Caco-2 (cell line): Measurements from ENCODE around the gene GABRB3. TPM values are rescaled to one million over a fixed set of nuclear protein-coding genes. Genes with fewer than 3 reads are reported as not detected.

Source experiments
- BruUV-seq: library from RNA; stranded (reverse); fragments of 400-500 nt; replicated peaks from 2 replicates; lab custom pipeline; 2021; lab: Mats Ljungman, UMichigan
- CTCF ChIA-PET: fragments of 300-600 bp; sonication (Branson Sonifier 250); formaldehyde crosslinking; loops from one replicate; lab custom pipeline; 2022; ENCODE audit warnings: antibody characterized with exemption; lab: Charles Lee
- POLR2A ChIA-PET: fragments of 300-600 bp; sonication (Branson Sonifier 250); formaldehyde crosslinking; loops from one replicate; lab custom pipeline; 2022; ENCODE audit warnings: antibody characterized with exemption; lab: Charles Lee
- DNase-seq, 2 experiments: peaks; one replicate each; pipeline versions ENCODE4 v3.0.0 to v3.0.0-alpha.2; 2020 to 2022
- H3K27me3 ChIP-seq: replicated peaks from 2 replicates; pipeline ENCODE4 v1.6.0; 2011; ENCODE audit warnings: low read length; ENCODE audit not compliant: control insufficient read depth, insufficient read depth
- H3K36me3 ChIP-seq: 2 replicates; pipeline ENCODE4 v1.5.1; 2011; ENCODE audit warnings: low read length; ENCODE audit not compliant: control insufficient read depth, insufficient read depth
- H3K4me1 ChIP-seq: fragments of 250-450 bp; sonication (Bioruptor Pico); 2 replicates; pipeline ENCODE4 v1.5.1; 2020; ENCODE audit warnings: mild to moderate bottlenecking
- H3K4me3 ChIP-seq: 2 replicates; pipeline ENCODE4 v1.5.1; 2011; ENCODE audit warnings: low read depth, mild to moderate bottlenecking, control low read depth, low read length
- H3K9me3 ChIP-seq: fragments of 250-450 bp; sonication (Bioruptor Pico); 2 replicates; pipeline ENCODE4 v1.5.1; 2020; ENCODE audit warnings: mild to moderate bottlenecking, moderate library complexity
- H3K27ac Mint-ChIP-seq: one replicate; pipeline ENCODE4 v1.8.0; 2022; ENCODE audit warnings: mixed read lengths; ENCODE audit not compliant: unreplicated experiment
- H3K27me3 Mint-ChIP-seq: one replicate; pipeline ENCODE4 v1.8.0; 2022; ENCODE audit warnings: mixed read lengths; ENCODE audit not compliant: insufficient read depth, unreplicated experiment
- H3K36me3 Mint-ChIP-seq: one replicate; pipeline ENCODE4 v1.8.0; 2022; ENCODE audit warnings: mild to moderate bottlenecking, mixed read lengths; ENCODE audit not compliant: insufficient read depth, unreplicated experiment
- H3K4me1 Mint-ChIP-seq: one replicate; pipeline ENCODE4 v1.8.0; 2022; ENCODE audit warnings: low read depth, mixed read lengths; ENCODE audit not compliant: unreplicated experiment
- H3K4me3 Mint-ChIP-seq: one replicate; pipeline ENCODE4 v1.8.0; 2022; ENCODE audit warnings: mild to moderate bottlenecking, moderate library complexity, mixed read lengths; ENCODE audit not compliant: unreplicated experiment
- H3K9me3 Mint-ChIP-seq: one replicate; pipeline ENCODE4 v1.8.0; 2022; ENCODE audit warnings: mixed read lengths; ENCODE audit not compliant: unreplicated experiment
- intact Hi-C: fragments of 100-400 bp; cut with micrococcal nuclease; formaldehyde crosslinking; loops from one replicate; pipeline ENCODE4 v1.10.0; 2022; ENCODE audit not compliant: unreplicated experiment
- total RNA-seq: library from RNA; stranded (reverse); gene quantifications from 2 replicates; pipeline ENCODE4 v1.2.3, GENCODE V29; 2022
- TF ChIP-seq, protein P1 (sequence below), 2 experiments: fragments of 200-600 bp in 1 of 2; IDR thresholded peaks; 1 replicate in 1 of 2; 2 replicates in 1 of 2; pipeline versions ENCODE4 v1.5.1 to v1.8.0; 2011 to 2022; ENCODE audit warnings: antibody characterized with exemption in 1 of 2, control low read depth in 1 of 2, inconsistent platforms in 1 of 2, low read depth in 1 of 2, low read length in 1 of 2, mild to moderate bottlenecking in 1 of 2, moderate library complexity in 1 of 2; ENCODE audit not compliant: insufficient read depth in 1 of 2, severe bottlenecking in 1 of 2, unreplicated experiment in 1 of 2

GABRB3 gene
- total RNA-seq, 1 experiment from 2014 or later = not detected

DNA sequence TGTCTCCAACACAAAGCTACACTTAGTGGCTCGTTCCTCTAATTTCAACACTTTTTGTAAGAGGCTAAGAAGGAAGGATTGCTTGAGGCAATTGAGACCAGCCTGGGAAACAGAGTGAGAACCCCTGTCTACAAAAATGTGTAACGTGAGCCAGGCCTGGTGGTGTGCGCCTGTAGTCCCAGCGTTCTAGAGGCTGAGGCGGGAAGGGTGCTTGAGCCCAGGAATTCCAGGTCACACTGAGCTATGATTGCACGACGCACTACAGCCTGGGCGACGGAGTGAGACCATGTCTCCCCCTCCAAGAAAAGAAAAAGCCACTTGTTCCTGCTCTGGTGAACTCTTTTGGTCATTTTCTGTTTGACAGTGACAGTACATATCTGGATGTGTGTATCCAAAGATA lies 127.9 kb downstream of the GABRB3 start:
- no peak for DNase-seq
- Mint-ChIP-seq H3K4me1 (no peaks in the 10 kb centered on the region), H3K36me3 (no peaks in the 10 kb centered on the region), H3K27ac (no peak overlapping the region), H3K9me3 (peaks cover 28% of the 10 kb centered on the region), H3K27me3 (peaks cover 4% of the 10 kb centered on the region), H3K4me3 (no peak overlapping the region)
- intact Hi-C loops = no loop called here
- Histone ChIP-seq H3K4me3 (no peak overlapping the region), H3K36me3 (no peaks in the 10 kb centered on the region), H3K9me3 (0 out of 2 replicates have a peak, but pooled peaks cover 3% of the 10 kb centered on the region), H3K27me3 (no peaks in the 10 kb centered on the region), H3K4me1 (no peaks in the 10 kb centered on the region)
- POLR2A ChIA-PET = no interaction called here
- TF ChIP-seq, protein P1, sequence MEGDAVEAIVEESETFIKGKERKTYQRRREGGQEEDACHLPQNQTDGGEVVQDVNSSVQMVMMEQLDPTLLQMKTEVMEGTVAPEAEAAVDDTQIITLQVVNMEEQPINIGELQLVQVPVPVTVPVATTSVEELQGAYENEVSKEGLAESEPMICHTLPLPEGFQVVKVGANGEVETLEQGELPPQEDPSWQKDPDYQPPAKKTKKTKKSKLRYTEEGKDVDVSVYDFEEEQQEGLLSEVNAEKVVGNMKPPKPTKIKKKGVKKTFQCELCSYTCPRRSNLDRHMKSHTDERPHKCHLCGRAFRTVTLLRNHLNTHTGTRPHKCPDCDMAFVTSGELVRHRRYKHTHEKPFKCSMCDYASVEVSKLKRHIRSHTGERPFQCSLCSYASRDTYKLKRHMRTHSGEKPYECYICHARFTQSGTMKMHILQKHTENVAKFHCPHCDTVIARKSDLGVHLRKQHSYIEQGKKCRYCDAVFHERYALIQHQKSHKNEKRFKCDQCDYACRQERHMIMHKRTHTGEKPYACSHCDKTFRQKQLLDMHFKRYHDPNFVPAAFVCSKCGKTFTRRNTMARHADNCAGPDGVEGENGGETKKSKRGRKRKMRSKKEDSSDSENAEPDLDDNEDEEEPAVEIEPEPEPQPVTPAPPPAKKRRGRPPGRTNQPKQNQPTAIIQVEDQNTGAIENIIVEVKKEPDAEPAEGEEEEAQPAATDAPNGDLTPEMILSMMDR (IDR thresholded peaks at IDR 0.05; ENCODE audit: insufficient read depth in 1 of 2, low read depth in 1 of 2, low read length in 1 of 2, severe bottlenecking in 1 of 2, unreplicated experiment in 1 of 2) = no peak
- BruUV-seq = no TSS peak
- CTCF ChIA-PET = no interaction called here

DNA sequence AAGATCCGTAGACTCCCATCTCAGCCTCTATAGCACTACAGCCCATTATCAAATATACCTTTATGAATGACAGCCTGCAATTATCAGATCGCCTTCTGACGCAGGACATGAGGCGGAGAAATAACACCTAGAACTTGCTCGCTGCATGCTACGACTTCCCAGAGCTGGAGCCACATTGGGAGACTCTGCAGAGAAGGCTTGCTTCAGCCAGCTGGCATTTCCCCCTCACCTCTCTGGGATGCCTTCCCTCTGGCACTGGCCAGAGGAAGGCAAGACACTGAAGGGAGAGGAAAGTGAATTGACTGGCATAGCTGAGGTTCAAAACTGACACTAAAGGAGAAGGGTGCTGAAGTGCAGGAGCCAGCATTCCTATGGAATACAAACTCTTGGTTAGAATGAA lies 131.7 kb downstream of the GABRB3 start:
- Mint-ChIP-seq H3K36me3 (no peaks in the 10 kb centered on the region), H3K9me3 (peaks cover 32% of the 10 kb centered on the region), H3K4me3 (no peak overlapping the region), H3K27ac (no peak overlapping the region), H3K27me3 (peaks cover 6% of the 10 kb centered on the region), H3K4me1 (no peaks in the 10 kb centered on the region)
- intact Hi-C loops = no loop called here
- no TSS peak for BruUV-seq
- CTCF ChIA-PET = no interaction called here
- Histone ChIP-seq H3K36me3 (no peaks in the 10 kb centered on the region), H3K4me3 (no peak overlapping the region), H3K9me3 (0 out of 2 replicates have a peak, but pooled peaks cover 2% of the 10 kb centered on the region), H3K4me1 (no peaks in the 10 kb centered on the region), H3K27me3 (no peaks in the 10 kb centered on the region)
- TF ChIP-seq, protein P1 (IDR thresholded peaks at IDR 0.05; ENCODE audit: insufficient read depth in 1 of 2, low read depth in 1 of 2, low read length in 1 of 2, severe bottlenecking in 1 of 2, unreplicated experiment in 1 of 2) = no peak
- no peak for DNase-seq
- POLR2A ChIA-PET = no interaction called here

DNA sequence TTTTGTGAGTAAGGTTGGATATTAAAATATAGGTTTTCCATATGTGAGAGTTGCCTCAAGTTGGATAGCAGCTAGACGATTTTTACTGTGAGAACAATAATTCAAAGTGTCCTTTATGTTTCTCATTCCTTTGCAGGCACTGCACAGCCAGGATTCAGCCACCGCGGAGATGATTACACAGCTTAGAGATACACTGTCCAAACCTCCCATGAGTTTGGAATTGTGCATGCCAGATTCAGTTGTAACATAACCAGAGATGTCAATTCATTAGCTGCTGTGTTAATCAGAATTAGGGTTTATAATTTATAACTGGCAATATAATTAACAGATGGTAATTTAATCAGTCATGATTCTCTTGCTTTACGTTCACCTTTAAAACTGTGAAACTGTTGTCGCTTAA lies 132.3 kb downstream of the GABRB3 start:
- no peak overlapping the region for H3K27ac Mint-ChIP-seq
- Histone ChIP-seq H3K36me3 (no peaks in the 10 kb centered on the region), H3K4me1 (no peaks in the 10 kb centered on the region), H3K4me3 (no peak overlapping the region), H3K9me3 (no peaks in the 10 kb centered on the region), H3K27me3 (no peaks in the 10 kb centered on the region)
- intact Hi-C loops = no loop called here
- H3K4me1 Mint-ChIP-seq = no peaks in the 10 kb centered on the region
- peaks cover 6% of the 10 kb centered on the region for H3K27me3 Mint-ChIP-seq
- H3K4me3 Mint-ChIP-seq = no peak overlapping the region
- TF ChIP-seq, protein P1 (IDR thresholded peaks at IDR 0.05; ENCODE audit: insufficient read depth in 1 of 2, low read depth in 1 of 2, low read length in 1 of 2, severe bottlenecking in 1 of 2, unreplicated experiment in 1 of 2) = no peak
- ChIA-PET POLR2A (no interaction called here), CTCF (no interaction called here)
- BruUV-seq = no TSS peak
- no peaks in the 10 kb centered on the region for H3K36me3 Mint-ChIP-seq
- DNase-seq = no peak
- peaks cover 35% of the 10 kb centered on the region for H3K9me3 Mint-ChIP-seq
